ENCODE data around the gene SEC61A2.

DNA sequence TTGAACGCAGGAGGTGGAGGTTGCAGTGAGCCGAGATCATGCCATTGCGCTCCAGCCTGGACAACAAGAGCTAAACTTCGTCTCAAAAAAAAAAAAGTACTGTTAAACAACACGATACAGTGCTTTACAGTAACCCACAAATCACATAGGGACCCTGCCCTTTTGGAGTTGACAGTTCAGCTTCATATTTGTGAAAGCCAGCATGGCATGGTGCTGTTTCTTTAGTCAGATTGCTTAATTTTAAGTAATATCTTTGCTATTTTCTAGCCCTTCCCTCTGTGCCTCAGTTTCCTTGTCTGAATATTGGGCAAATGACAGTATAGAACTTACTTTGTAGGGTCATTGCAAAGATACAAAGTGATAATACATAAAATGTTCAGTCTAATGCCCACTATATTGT, 71.4 kb downstream of the SEC61A2 start:
- no peak for TF ChIP-seq CTCF (conservative IDR thresholded peaks at IDR 0.05; ENCODE audit: low read length)
- TF ChIP-seq EZH2phosphoT487 (IDR thresholded peaks at IDR 0.05; ENCODE audit: borderline replicate concordance) = no peak
